Testis (tissue), 2 donors: Measurements from ENCODE around the gene ALKBH2.

Experiments
- POLR2A ChIP-seq: fragments of 450-650 bp; IDR thresholded peaks from one replicate; pipeline ENCODE4 v1.6.1; 2017; ENCODE audit warnings: antibody characterized with exemption, mild to moderate bottlenecking, moderate library complexity
- TF ChIP-seq, protein P1 (sequence below), 3 experiments: fragments of 450-650 bp in 2 of 3; fragments of 200-600 bp in 1 of 3; sonication (generic) in 1 of 3; IDR thresholded peaks; one replicate each; pipeline ENCODE4 v1.5.1; 2016 to 2019; ENCODE audit warnings: antibody characterized with exemption in 3 of 3, mild to moderate bottlenecking in 2 of 3, moderate library complexity in 1 of 3

DNA sequence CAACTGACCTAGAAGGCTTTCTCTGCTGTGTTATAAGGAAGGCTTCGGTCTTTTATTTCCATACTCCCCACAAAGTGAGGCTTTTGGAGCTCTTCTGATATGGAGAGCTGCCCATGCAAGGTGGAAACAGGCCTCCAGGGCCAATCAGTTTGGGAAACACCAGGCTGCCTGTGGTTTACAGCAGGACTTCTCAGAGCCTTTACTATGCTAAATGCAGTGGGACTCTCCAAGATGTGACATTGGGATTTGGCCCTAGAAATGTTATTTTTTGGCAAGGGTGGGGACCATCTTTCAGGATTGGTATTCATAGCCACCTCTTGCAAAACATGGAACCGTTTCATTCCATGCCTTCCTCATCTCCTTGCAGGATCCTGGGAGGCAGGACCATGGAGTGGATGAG lies 26.8 kb upstream of the ALKBH2 start:
- TF ChIP-seq, protein P1, sequence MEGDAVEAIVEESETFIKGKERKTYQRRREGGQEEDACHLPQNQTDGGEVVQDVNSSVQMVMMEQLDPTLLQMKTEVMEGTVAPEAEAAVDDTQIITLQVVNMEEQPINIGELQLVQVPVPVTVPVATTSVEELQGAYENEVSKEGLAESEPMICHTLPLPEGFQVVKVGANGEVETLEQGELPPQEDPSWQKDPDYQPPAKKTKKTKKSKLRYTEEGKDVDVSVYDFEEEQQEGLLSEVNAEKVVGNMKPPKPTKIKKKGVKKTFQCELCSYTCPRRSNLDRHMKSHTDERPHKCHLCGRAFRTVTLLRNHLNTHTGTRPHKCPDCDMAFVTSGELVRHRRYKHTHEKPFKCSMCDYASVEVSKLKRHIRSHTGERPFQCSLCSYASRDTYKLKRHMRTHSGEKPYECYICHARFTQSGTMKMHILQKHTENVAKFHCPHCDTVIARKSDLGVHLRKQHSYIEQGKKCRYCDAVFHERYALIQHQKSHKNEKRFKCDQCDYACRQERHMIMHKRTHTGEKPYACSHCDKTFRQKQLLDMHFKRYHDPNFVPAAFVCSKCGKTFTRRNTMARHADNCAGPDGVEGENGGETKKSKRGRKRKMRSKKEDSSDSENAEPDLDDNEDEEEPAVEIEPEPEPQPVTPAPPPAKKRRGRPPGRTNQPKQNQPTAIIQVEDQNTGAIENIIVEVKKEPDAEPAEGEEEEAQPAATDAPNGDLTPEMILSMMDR (IDR thresholded peaks at IDR 0.05), result no peak
- TF ChIP-seq POLR2A, result no peak
